ENCODE measurements around the gene HCN3.

The HCN3 gene

DNA sequence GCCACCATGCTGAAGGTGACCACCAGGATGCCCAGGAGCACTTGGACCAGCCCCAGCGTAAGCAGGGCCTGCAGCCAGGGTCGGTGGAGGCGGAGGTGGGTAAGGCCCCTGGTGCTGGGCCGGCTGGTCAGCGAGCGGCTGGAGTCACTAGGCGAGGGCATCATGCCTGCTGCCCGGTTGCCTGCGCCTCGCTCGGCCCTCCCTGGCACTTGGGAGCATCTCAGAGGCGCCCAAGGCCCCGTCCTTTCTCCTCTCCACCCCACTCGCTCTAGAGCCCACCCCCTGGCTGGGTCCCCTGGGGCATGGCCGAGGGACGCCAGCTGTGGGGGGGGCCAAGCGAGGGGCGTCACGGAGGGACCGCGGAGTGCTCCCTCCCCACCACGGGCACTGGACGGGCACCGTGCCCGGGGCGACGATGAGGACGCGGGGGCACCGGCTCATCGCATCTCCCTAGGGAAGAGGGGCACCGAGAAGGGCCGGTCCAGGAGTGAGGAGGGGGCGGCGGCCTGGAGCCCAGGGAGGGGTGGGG is 22.5 kb upstream of the HCN3 start:
- no peak for FAIRE-seq

DNA sequence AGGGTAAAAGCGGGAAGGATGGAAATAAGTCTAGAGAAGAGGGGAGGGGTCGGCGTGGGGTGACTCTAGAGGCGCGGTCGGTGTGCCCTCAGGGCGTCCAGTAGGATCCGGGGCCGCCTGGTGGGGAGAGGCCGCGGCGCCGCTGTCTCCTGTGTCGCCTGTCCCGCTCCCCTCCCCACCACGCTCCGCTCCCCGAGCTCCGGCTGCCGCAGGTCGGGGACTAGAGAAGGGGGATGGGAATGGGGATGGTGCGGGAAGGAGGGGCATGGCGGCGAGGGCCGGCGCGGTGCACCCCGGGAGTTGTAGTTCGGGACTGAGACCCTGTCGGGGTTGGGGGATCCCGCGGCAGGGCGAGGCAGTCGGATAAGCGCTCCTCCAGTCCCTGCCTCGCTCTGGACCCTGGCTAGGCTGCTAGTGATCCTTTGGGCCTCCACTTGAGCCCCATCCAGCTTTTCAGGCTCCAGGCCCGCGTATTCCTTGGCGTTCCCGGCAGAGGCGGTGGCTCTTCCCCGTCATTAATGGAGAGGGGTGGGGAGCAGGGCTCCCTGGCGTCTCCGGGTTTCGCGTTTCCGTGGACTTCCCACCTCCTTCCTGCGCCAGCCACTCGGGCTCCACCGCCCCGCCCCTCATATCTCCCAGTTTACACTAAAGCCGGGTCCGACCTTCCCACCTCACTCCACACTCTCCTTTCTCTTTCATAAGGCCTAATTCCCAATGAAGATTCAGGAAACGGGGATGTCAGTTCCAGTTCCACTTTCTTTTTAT is 21.8 kb upstream of the HCN3 start, which contains the start of gene ENTREP3:
Gene ENTREP3, minus strand, starts transcription at position 241 of the 765 bp plus-strand sequence. CDS start 606 bp downstream, outside the sequence.
- FAIRE-seq = no peak

DNA sequence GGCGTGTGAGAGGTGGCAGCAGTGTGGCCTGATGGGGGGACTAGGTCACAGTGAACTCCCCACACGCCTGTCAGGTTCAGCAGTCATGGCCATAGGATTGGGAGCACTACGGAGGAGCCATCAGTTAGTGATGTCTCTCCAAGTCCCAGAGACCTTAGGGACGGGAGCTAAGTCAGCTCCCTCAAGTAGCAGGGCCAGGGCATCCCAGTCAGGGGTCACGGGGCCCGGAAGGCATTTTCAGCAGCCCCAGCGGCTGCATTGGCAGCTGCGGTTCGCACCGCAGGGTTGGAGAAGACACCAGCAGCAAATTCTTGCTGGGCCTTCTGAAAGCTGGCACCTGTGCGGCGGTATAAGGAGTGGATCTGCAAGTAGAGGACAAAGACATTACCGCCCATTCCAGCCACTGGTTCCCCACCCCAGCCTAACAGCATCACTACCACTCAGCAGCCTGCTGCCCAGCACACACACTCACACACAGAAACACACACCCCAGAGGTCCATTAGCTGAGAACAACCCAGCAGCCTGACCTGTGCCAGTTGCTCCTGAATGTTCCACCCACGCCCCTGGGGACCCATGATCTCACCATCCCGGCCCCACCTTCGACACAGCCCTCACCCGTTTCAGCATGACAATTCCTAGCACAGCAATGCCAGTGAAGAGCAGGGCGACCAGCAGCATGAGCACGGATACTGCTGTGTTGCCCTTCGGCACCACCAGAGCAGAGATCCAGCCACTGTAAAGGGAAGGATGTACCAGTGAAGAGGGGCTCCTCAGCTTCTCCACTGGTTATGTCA is 21.0 kb upstream of the HCN3 start:
- no peak for FAIRE-seq

DNA sequence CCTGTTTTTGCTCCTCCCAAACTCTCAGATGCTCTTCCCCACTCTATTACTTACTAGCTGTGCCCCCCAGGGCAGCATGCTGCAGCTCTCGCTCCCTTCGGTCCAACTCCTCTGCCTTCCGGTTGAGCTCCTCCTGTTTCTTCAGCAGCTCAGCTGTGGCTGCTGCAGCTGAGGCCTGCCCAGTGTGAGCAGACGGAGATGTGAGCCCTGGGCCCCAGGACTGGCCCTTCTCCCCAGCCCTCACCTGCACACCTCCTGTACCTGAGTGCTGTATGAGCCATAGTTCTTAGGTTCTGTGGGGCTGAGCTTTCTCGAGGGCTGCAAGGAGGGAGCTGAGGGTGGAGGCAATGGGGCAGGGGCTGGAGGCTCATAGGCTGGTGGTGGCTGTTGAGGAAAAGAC is 17.0 kb upstream of the HCN3 start:
- FAIRE-seq = no peak

DNA sequence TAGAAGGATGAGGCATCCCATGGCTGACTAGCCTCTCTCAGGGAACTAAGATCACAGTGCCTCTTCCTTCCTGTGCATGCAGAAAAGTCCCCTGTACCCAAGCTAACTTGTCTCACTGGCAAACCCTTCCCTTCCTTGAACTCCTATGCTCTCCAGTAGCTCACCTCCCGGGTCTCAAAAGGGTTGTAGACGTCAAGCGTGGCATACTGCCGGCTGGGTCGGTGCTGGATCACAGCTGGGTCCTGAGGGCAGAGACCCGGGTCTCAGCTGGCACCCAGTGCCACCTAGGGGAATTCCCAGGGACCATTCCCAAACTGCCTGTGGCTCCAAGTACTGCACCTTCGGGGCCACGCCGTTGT is 15.8 kb upstream of the HCN3 start:
- no peak for FAIRE-seq

DNA sequence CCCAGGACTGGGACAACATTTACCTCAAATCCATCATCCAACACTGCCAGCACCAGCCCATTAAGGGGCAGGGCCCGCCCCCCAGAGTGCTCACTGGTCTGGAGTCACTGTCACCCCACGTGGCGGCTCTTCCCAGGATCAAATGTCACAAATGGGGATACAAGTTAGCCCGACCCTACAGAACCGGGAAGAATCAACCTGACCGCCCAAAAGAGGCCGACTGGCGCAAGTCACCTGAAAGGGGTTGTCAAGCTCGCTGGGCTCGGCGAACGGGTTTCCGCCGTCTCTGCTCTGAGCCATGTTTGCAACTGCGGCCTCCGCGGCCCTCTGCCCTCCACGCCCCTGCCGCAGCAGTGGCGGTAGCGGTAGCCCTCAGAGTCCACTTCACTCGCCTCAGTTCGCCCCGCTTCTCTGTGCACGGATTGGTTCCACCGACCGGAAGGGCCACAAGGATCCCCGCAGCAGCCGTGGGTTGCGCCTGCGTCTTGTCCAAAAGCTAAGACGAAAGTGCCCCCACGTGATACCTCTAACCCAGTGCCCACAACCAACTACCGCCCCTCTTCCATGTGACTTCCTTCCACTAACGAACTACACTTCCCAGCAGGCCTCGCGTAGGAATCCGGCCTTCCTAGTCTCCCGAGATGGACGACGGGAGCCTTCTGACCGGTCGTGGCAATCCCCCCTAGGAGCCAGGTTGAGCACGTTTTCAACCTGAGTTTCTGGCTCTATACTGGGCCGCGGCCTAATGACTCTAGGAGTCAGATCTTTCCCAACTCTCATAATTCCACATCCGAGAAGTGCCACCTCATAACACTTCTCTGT is 15.2 kb upstream of the HCN3 start, which contains the start of gene SCAMP3:
Gene SCAMP3, minus strand, starts transcription at position 509 of the 822 bp plus-strand sequence. Its CDS starts 209 bp downstream, at position 300.
- peak; percentile 13 for FAIRE-seq

DNA sequence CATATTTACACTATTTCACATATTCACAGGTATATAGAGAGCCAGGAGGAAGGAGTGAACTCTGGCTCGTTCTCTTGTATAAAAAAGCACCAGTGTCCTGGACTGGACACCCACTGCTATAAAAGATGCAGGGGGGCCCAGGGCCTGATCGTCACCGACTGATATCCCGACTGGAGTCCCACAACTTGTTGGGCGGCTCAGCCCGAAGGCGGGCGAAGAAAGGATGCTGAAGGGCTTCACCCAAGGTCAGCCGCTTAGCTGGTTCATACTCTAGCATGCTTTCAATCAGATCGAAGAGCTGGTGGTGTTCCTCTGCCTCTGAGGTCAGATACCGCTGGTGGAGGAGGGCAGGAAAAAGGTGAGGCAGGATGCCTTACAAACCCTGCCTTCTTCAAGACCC is 14.2 kb upstream of the HCN3 start:
- FAIRE-seq = no peak

DNA sequence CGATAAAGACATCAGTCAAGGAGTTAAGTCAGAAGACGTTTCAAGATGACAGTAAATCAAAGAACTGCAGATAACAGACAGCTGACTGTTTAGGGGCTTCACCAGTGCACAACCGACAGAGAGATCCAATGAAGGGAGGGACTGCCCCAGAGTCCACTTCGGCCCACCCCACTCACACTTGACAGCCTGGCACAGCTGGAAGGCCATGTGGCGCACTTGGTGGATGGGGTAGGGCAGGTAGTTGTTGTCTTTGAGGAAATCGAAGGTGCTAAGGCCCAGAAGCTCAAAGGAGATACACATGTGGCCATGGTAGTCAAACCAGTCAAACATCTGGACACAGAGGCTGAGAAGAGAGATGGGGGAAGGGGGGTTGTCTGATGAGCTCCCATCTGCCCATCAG is 10.7 kb upstream of the HCN3 start:
- no peak for FAIRE-seq

DNA sequence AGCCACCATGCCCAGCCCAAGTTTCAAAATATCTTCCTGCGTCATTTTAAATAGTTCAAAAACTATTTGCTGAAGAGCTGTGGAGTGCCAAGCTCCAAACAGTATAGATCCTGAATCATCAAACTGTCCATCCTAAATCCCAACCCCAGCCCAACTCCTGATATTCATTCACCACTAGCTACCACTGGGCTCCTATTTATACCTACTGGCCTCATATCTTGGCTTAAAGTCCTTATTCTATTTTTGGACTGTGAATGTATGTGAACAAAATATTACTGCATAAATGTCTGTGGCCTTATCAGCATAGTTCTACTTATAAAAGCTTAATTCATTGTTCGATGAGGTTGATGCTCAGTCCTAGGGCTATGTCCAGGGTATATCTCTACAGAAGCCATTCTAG is 9.9 kb upstream of the HCN3 start:
- FAIRE-seq = no peak

DNA sequence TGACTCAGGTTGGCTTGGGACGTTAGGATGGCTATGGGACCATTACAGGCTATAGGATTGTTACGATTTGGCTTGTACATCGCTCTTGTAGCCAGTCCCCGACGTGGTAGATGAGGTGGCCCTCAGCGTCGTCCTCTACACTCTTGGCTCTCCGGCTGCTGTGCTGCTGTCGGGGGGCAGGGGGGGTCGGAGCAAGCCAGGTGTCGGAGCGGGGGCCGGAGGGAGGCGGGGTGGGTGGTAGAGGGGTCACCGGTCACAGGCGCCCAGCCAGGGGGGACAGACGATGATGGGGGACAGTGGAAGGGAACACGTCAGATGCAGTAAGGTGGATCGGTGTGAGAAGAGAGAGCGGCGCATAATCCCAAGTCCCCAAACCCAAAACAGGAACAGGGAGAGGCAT is 8.6 kb upstream of the HCN3 start:
- FAIRE-seq = no peak

DNA sequence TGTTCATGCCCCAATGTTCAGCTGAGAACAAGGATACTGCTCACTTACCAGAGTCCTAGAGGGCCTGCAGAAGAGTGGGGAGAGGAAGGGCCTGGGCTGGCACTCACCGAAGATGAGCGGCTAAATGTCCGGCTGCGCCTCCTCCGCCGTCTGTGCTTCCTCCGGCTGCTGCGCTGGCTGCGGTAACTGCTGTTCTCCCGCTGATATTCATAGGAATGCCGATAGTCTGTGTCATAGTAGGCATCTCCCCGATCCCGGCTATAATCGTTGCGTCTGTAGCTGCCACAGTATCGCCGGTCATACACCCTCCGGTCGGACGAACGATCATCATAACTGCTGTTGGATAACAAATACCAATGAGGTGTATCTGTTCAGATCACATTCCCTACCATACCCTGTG is 7.9 kb upstream of the HCN3 start:
- FAIRE-seq = no peak

DNA sequence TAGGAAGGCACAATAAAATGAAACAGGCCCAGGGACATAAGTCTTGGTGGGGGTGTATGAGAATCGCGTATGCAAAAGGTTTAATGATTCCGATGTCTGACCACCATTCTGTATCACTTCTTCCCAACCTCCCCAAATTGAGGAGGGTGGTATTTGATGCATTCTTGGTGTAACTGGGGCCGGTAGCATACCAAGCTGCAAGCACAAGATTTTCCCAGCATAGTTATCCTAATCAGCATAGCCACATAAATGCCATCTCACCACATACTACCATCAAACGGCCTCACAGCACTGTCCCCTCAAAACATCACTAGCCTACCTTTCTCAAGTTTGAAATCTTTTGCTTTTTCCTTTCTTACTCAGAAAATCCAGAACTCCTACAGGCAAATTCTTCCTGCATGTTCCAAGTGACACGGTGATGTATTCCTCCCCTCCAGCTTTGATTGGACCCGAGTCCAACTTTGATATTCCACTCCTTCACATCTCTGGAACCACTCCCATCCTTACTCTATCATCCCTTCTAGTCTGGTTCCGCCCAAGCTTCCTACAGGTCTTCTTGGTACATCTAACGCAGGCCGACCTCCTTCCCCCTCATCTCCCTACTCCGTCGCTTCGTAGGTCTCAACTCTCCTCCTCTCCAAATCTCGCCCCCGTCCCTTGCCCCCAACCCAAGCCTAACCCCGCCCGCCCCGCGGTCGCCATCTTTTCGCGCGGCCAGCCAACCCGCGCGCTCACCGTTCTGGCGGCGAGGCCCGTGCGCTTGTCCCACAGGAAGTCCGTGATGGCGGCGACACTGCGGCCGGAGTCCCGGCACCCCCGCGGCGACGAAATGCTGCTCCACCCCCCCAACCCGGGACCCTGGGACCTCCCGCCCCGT is 4.6 kb upstream of the HCN3 start:
- FAIRE-seq = no peak

DNA sequence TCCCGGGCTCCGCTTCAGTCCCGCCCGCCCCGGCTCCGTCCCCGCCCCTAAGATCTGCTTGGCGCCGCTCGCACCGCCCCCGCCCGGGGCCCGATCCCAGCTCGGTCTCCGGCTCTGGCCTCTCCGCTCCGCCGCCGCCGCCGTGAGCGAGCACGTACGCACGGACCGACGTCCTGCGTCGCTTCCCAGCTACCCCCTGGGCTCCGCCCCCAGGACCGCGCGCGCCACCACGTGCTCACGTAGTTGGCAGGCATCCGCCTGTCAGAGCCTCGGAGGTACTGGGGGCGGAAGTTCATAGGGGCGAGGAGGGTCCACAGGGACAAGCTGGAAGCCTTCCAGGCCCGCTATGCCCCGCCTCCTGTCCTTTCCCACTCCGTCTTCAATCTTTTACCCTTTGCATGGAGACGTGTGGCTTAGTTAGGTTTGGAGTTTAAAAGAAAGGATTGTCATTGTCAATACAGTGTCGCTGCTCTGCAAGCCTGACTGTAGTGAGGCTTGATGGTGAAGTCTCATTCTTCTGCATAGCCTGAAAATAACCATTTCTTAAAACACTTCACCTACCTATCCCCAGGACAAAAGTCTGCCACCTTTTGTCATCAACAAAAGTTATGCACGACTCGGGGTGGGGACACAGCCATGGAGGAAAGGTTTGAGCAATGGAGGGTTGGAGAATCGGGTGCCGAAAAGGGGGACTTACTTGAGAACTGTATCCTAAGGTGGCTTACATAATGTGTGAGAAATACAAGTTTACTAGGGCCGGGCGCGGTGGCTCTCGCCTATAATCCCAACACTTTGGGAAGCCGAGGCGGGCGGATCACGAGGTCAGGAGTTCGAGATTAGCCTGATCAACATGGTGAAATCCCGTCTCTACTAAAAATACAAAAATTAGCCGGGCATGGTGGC is 3.7 kb upstream of the HCN3 start, which contains the start of gene CLK2:
Gene CLK2, minus strand, starts transcription at position 162 of the 903 bp plus-strand sequence. CDS start 2,527 bp downstream, outside the sequence.
- no peak for FAIRE-seq

DNA sequence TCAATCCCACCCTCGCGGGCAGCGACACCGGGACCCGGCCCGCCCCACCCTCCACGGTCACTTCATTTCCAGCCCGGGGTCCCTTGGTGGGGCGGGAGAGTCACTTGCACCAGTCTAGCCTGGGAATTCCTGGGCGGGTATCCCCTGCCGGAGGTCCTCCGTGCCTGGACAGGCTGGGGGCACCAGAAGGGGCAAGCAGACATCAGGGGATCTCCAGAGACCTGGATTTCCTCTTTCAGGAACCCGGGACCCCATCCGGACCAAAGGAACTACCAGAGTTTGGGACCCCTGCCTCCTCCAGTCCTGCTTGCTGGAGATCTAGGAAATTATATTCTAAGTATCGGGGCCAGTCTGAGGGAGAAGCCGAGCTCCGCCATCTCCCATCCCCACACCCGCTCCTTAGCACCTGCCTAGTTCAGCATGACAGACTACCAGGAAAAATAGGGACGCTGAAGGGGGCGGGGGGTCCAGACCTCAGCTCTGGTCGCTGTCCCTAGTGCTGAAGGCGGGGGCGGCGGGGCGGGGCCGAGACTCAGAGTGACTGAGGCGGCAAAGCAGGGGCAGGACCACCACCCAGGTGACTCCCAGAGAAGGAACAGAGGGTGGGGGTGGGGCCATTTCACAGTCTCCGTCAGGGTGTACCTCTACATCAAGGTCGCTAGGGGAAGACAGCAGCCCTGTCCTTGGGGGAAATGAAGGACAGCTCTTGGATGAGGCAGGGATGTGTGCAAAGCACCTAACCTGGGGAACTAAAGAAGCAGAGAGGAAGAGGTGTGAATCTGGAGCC is 832 bp downstream of the HCN3 start:
- FAIRE-seq = no peak

DNA sequence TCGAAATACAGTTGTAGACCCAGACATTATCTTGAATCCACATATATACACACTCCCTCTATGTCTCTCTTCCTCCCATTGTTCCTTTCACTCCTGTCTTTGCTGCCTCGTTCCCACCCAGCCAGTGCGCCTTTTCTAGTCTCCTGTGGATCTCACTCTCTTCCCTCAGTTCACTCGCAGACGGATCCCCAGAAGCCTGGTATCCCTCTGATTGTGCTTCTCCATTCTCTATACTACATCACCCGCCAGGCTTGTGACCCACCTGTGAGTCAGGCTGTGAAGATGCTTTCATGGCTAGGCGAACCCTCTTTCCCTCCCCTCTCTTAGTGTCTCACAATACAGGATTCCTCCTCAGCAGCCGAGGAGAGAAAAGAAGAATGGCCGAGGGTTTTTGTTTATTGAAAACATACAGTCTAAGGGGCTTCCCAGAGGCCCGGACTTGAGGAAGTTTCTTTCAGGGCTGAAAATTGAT is 1.5 kb downstream of the HCN3 start:
- no peak for FAIRE-seq

DNA sequence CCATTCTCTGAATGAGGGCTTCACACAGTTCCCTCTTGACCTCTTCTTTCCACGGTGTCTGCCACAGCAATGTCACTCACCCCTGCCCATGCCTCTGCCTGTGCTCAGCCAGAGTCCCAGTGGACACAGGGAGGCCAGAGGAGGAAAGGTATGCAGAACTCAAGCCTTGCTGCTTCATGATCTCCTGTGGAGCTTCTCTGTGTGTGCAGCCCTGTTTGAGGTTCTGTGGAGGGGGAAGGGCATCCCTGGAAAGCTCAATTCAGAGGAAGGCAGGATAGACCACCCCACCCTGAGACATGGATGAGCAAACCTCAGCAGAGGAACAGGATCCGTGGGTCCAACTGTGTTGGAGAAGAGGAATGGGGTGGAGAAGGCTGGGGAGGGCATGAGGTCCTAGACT is 2.0 kb downstream of the HCN3 start:
- no peak for FAIRE-seq

DNA sequence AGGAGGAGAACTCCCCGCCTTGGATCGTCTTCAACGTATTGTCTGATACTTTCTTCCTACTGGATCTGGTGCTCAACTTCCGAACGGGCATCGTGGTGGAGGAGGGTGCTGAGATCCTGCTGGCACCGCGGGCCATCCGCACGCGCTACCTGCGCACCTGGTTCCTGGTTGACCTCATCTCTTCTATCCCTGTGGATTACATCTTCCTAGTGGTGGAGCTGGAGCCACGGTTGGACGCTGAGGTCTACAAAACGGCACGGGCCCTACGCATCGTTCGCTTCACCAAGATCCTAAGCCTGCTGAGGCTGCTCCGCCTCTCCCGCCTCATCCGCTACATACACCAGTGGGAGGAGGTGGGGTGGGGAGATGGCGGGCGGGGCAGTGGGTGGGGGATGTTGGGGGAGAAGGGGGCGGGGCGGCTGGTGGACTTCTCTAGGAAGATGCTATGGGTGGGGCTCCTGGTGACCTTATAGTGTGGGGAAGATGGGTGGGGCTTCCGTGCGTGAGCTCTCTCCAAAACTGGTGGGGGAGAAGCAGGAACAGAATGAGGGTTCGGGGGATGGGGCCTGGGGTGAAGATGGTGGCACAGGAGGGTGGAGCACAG is 5.3 kb downstream of the HCN3 start:
- no peak for FAIRE-seq

DNA sequence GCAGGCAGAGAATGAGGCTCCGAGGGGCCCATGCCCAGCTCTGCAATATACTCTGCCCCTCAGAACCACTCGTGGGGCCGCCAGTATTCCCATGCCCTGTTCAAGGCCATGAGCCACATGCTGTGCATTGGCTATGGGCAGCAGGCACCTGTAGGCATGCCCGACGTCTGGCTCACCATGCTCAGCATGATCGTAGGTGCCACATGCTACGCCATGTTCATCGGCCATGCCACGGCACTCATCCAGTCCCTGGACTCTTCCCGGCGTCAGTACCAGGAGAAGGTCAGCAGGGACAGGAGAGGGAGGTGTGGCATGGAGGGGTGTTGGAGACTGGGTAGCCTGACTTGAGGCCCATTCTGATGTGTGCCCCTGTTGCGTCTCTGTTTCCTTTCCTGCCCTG is 7.2 kb downstream of the HCN3 start:
- FAIRE-seq = no peak

DNA sequence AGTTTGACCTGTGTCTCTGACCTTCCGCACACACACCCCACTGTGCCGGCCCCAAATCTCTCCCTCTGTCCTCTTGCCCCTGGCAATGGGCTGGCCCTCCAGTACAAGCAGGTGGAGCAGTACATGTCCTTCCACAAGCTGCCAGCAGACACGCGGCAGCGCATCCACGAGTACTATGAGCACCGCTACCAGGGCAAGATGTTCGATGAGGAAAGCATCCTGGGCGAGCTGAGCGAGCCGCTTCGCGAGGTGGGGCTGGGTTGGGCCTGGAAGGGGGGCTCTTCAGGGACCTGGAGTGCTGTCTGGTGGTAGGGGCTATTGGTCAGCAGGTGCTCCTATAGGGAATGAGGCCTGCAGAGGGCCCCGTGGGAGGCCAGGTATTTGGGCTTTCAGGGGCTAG is 7.8 kb downstream of the HCN3 start:
- no peak for FAIRE-seq
